Mucosa of descending colon (tissue), 3 donors: ENCODE data around the gene DSCAML1. TPM values are rescaled to one million over a fixed set of nuclear protein-coding genes. Genes with fewer than 3 reads are reported as not detected.

Source experiments
- ATAC-seq: fragments of 200-7000 bp; cut with Tn5 transposase; one replicate; pipeline ENCODE4 v1.9.1; 2020; ENCODE audit warnings: mild to moderate bottlenecking, moderate library complexity
- DNase-seq, 3 donors: peaks; one replicate each; pipeline ENCODE4 v3.0.0-alpha.2; 2020
- H3K36me3 ChIP-seq: fragments of 200-600 bp; one replicate; pipeline ENCODE4 v1.8.0; 2021; ENCODE audit warnings: low read depth, mild to moderate bottlenecking
- H3K4me1 ChIP-seq: fragments of 200-600 bp; one replicate; pipeline ENCODE4 v1.8.0; 2021; ENCODE audit warnings: low read depth, mild to moderate bottlenecking
- H3K4me3 ChIP-seq: fragments of 200-600 bp; one replicate; pipeline ENCODE4 v1.8.0; 2021; ENCODE audit warnings: mild to moderate bottlenecking
- H3K9me3 ChIP-seq: fragments of 200-600 bp; one replicate; pipeline ENCODE4 v1.8.0; 2021; ENCODE audit warnings: mild to moderate bottlenecking
- CTCF ChIP-seq: fragments of 200-600 bp; IDR thresholded peaks from one replicate; pipeline ENCODE4 v1.8.0; 2022; ENCODE audit warnings: antibody characterized with exemption, mild to moderate bottlenecking
- intact Hi-C, 2 donors: fragments of 100-400 bp; cut with DNase I in 1 of 2; cut with micrococcal nuclease in 1 of 2; formaldehyde crosslinking; loops; one replicate each; pipeline versions ENCODE4 v1.11.0 to v1.11.1; 2022; cut with DNase I, micrococcal nuclease
- total RNA-seq, 3 donors: library from RNA; stranded (reverse); fragmentation: NEBNext Ultra II Directional in 2 of 3; extraction: Animal tissue kit (Norgen Biotek cat#: 25700) in 2 of 3; gene quantifications; one replicate each; pipeline versions ENCODE4 v1.2.1 to v1.2.4, GENCODE V29; 2021 to 2023
- donor health status: DM: no; HTN: no; CAD: no; lungs with moderate emphysema.
- donor health status: DM: no; HTN: no; CAD: no.
- donor health status: DM: no; HTN: yes; CAD: no.

Gene DSCAML1
- total RNA-seq, 3 donors from 2014 or later: 5.0 to 5.5 (median 5.3) TPM

- peaks cover 9% of the 10 kb centered on the region for H3K4me1 ChIP-seq
- TF ChIP-seq CTCF: no peak
- H3K36me3 ChIP-seq: no peaks in the 10 kb centered on the region
- ATAC-seq: no peak
- DNase-seq: no peak
- intact Hi-C loops: no loop called here
- H3K9me3 ChIP-seq: no peaks in the 10 kb centered on the region
- H3K4me3 ChIP-seq: no peak overlapping the region
These were observed 24.7 kb downstream of the DSCAML1 start for GRCh38 chr11:117772360-117772759.

- TF ChIP-seq CTCF: no peak
- no peaks in the 10 kb centered on the region for H3K36me3 ChIP-seq
- ATAC-seq (no peak), DNase-seq (no peak)
- H3K4me3 ChIP-seq: no peak overlapping the region
- peaks cover 9% of the 10 kb centered on the region for H3K4me1 ChIP-seq
- no peaks in the 10 kb centered on the region for H3K9me3 ChIP-seq
- intact Hi-C loops: no loop called here
These were observed 25.2 kb downstream of the DSCAML1 start for GRCh38 chr11:117771841-117772240.

GRCh38 chr11:117771197-117771596 is 25.8 kb downstream of the DSCAML1 start:
- DNase-seq (no peak), ATAC-seq (no peak)
- no peaks in the 10 kb centered on the region for H3K36me3 ChIP-seq
- peaks cover 9% of the 10 kb centered on the region for H3K4me1 ChIP-seq
- H3K9me3 ChIP-seq: no peaks in the 10 kb centered on the region
- intact Hi-C loops: no loop called here
- no peak overlapping the region for H3K4me3 ChIP-seq
- no peak for TF ChIP-seq CTCF

GRCh38 chr11:117770061-117770460 is 27.0 kb downstream of the DSCAML1 start:
- TF ChIP-seq CTCF: no peak
- ATAC-seq (no peak), DNase-seq (no peak)
- no peaks in the 10 kb centered on the region for H3K36me3 ChIP-seq
- H3K4me3 ChIP-seq: no peak overlapping the region
- intact Hi-C loops: no loop called here
- H3K4me1 ChIP-seq: peaks cover 9% of the 10 kb centered on the region
- no peaks in the 10 kb centered on the region for H3K9me3 ChIP-seq

- TF ChIP-seq CTCF: no peak
These were observed 27.5 kb downstream of the DSCAML1 start for GRCh38 chr11:117769533-117769932.

GRCh38 chr11:117768506-117768905 is 28.5 kb downstream of the DSCAML1 start:
- no peaks in the 10 kb centered on the region for H3K4me1 ChIP-seq
- intact Hi-C loops: no loop called here
- no peak overlapping the region for H3K4me3 ChIP-seq
- no peaks in the 10 kb centered on the region for H3K36me3 ChIP-seq
- DNase-seq: no peak
- H3K9me3 ChIP-seq: no peaks in the 10 kb centered on the region
- no peak for ATAC-seq
- TF ChIP-seq CTCF: no peak

More at GRCh38 chr11:117769533-117769932, 27.5 kb downstream of the DSCAML1 start:
- Histone ChIP-seq H3K9me3 (no peaks in the 10 kb centered on the region), H3K36me3 (no peaks in the 10 kb centered on the region), H3K4me3 (no peak overlapping the region), H3K4me1 (peaks cover 6% of the 10 kb centered on the region)
- DNase-seq (no peak), ATAC-seq (no peak)
- intact Hi-C loops: no loop called here
